Stimulated activated CD4-positive, alpha-beta T cell treated with anti-CD3 and anti-CD28 coated beads, Interleukin-15, amount 100 ng/mL, for 1 hour (primary cell): ENCODE data around the gene IMPG2.

ENCODE experiments used
- DNase-seq, 2 donors: peaks; one replicate each; pipeline ENCODE4 v3.0.0-alpha.2; 2020; ENCODE audit warnings: low read depth in 1 of 2, low spot score in 1 of 2

IMPG2 gene

GRCh38 chr3:101189176-101189575 lies 131.2 kb downstream of the IMPG2 start:
- DNase-seq = no peak

- no peak for DNase-seq
Measured at GRCh38 chr3:101185341-101185740, 135.0 kb downstream of the IMPG2 start.

- no peak for DNase-seq
Measured at GRCh38 chr3:101184111-101184510, 136.3 kb downstream of the IMPG2 start.

- no peak for DNase-seq
Measured at GRCh38 chr3:101183151-101183550, 137.2 kb downstream of the IMPG2 start.

GRCh38 chr3:101182734-101183133 lies 137.6 kb downstream of the IMPG2 start:
- no peak for DNase-seq

GRCh38 chr3:101181801-101182200 lies 138.6 kb downstream of the IMPG2 start:
- DNase-seq = no peak

GRCh38 chr3:101179637-101180036 lies 140.7 kb downstream of the IMPG2 start:
- DNase-seq = no peak

GRCh38 chr3:101177577-101177976 lies 142.8 kb downstream of the IMPG2 start:
- no peak for DNase-seq
